Suprapubic skin (tissue), 4 donors: ENCODE data around the gene FBXO42.

Source experiments
- POLR2A ChIP-seq, 2 donors: fragments of 450-650 bp; IDR thresholded peaks; one replicate each; pipeline ENCODE4 v1.6.1; 2017; ENCODE audit warnings: antibody characterized with exemption in 2 of 2, mild to moderate bottlenecking in 2 of 2, moderate library complexity in 2 of 2
- POLR2AphosphoS5 ChIP-seq, 3 donors: sonication (generic); formaldehyde crosslinking; IDR thresholded peaks; one replicate each; pipeline ENCODE4 v1.6.1; 2017; ENCODE audit warnings: antibody characterized with exemption in 3 of 3
- TF ChIP-seq, protein P1 (sequence below), 2 donors: fragments of 200-600 bp in 1 of 2; fragments of 450-650 bp in 1 of 2; sonication (generic) in 1 of 2; IDR thresholded peaks; one replicate each; pipeline ENCODE4 v1.5.1; 2016 to 2019; ENCODE audit warnings: antibody characterized with exemption in 2 of 2, mild to moderate bottlenecking in 1 of 2, moderate library complexity in 1 of 2

DNA sequence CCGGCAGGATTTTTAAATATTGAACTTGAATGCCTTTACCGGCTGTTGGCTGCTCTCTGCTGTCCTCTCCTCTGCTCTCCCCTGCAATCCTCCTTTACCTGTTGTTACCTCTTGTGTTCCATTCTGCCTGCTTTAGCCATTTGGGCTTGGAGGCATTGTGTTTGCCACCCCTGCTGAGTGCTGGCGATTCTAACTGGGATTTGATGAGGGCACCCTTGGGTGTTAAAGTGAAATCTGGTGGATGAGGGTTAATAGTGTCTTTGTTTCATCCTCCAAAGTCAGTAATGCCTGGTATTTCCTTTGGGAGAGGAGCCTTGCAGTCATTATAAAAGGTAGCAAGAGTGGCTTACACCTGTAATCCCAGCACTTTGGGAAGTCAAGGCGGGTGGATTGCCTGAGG is 24.7 kb upstream of the FBXO42 start:
- TF ChIP-seq, protein P1, sequence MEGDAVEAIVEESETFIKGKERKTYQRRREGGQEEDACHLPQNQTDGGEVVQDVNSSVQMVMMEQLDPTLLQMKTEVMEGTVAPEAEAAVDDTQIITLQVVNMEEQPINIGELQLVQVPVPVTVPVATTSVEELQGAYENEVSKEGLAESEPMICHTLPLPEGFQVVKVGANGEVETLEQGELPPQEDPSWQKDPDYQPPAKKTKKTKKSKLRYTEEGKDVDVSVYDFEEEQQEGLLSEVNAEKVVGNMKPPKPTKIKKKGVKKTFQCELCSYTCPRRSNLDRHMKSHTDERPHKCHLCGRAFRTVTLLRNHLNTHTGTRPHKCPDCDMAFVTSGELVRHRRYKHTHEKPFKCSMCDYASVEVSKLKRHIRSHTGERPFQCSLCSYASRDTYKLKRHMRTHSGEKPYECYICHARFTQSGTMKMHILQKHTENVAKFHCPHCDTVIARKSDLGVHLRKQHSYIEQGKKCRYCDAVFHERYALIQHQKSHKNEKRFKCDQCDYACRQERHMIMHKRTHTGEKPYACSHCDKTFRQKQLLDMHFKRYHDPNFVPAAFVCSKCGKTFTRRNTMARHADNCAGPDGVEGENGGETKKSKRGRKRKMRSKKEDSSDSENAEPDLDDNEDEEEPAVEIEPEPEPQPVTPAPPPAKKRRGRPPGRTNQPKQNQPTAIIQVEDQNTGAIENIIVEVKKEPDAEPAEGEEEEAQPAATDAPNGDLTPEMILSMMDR (IDR thresholded peaks at IDR 0.05): no peak
- no peak for TF ChIP-seq POLR2A (IDR thresholded peaks at IDR 0.05)
- TF ChIP-seq POLR2AphosphoS5 (IDR thresholded peaks at IDR 0.05): no peak
